HG02642 (cell line): Measurements from ENCODE around the gene NCR3LG1.

ENCODE experiments used
- ATAC-seq: cut with Tn5 transposase; IDR thresholded peaks from one replicate; pipeline ENCODE4 v1.9.1; 2021; ENCODE audit warnings: mild to moderate bottlenecking; ENCODE audit not compliant: unreplicated experiment, poor library complexity

Gene NCR3LG1

GRCh38 chr11:17391493-17392355 is 40.1 kb downstream of the NCR3LG1 start:
- no peak for ATAC-seq

GRCh38 chr11:17392872-17393271 is 41.3 kb downstream of the NCR3LG1 start:
- no peak for ATAC-seq

- no peak for ATAC-seq
Measured at GRCh38 chr11:17393472-17393871, 41.9 kb downstream of the NCR3LG1 start.

- ATAC-seq = no peak
Measured at GRCh38 chr11:17394743-17395390, 43.3 kb downstream of the NCR3LG1 start.

GRCh38 chr11:17395554-17395961 is 44.0 kb downstream of the NCR3LG1 start:
- no peak for ATAC-seq

GRCh38 chr11:17395978-17396377 is 44.4 kb downstream of the NCR3LG1 start:
- no peak for ATAC-seq

- no peak for ATAC-seq
Measured at GRCh38 chr11:17396598-17397310, 45.2 kb downstream of the NCR3LG1 start.

- no peak for ATAC-seq
Measured at GRCh38 chr11:17397311-17398002, 45.9 kb downstream of the NCR3LG1 start.

GRCh38 chr11:17399236-17399635 is 47.6 kb downstream of the NCR3LG1 start:
- no peak for ATAC-seq

- no peak for ATAC-seq
Measured at GRCh38 chr11:17400048-17400775, 48.6 kb downstream of the NCR3LG1 start.

GRCh38 chr11:17401316-17401715 is 49.7 kb downstream of the NCR3LG1 start:
- no peak for ATAC-seq

- no peak for ATAC-seq
Measured at GRCh38 chr11:17401841-17402240, 50.2 kb downstream of the NCR3LG1 start.

- no peak for ATAC-seq
Measured at GRCh38 chr11:17402486-17402885, 50.9 kb downstream of the NCR3LG1 start.

GRCh38 chr11:17403980-17404759 is 52.6 kb downstream of the NCR3LG1 start:
- no peak for ATAC-seq

GRCh38 chr11:17405232-17406005 is 53.8 kb downstream of the NCR3LG1 start:
- no peak for ATAC-seq

- ATAC-seq = no peak
Measured at GRCh38 chr11:17406082-17406817, 54.6 kb downstream of the NCR3LG1 start.

- ATAC-seq = no peak
Measured at GRCh38 chr11:17406818-17407149, 55.2 kb downstream of the NCR3LG1 start.

- no peak for ATAC-seq
Measured at GRCh38 chr11:17407575-17407974, 56.0 kb downstream of the NCR3LG1 start.
